Loucy (cell line): Measurements from ENCODE around the gene HOXB4.

ENCODE experiments used
- H2AFZ ChIP-seq: fragments of 200-600 bp; sonication (generic); 2 replicates; pipeline ENCODE4 v1.6.0; 2016; ENCODE audit warnings: antibody characterized with exemption, mild to moderate bottlenecking, low read length, moderate library complexity
- H3F3A ChIP-seq: fragments of 200-600 bp; 2 replicates; pipeline ENCODE4 v1.6.0; 2016; ENCODE audit warnings: antibody characterized with exemption, low read depth, mild to moderate bottlenecking
- H3K27me3 ChIP-seq: fragments of 200-600 bp; sonication (generic); 2 replicates; pipeline ENCODE4 v1.6.1; 2014; ENCODE audit warnings: low read length, mild to moderate bottlenecking; ENCODE audit not compliant: insufficient read depth, poor library complexity, severe bottlenecking
- H3K36me3 ChIP-seq: fragments of 200-600 bp; sonication (generic); 2 replicates; pipeline ENCODE4 v1.6.1; 2016; ENCODE audit warnings: low read length; ENCODE audit not compliant: insufficient read depth
- H3K4me1 ChIP-seq: fragments of 200-600 bp; sonication (generic); 2 replicates; pipeline ENCODE4 v1.5.1; 2014; ENCODE audit warnings: low read length, mild to moderate bottlenecking; ENCODE audit not compliant: insufficient read depth, poor library complexity, severe bottlenecking
- H3K4me2 ChIP-seq: fragments of 200-600 bp; sonication (generic); 2 replicates; pipeline ENCODE4 v1.6.0; 2014; ENCODE audit warnings: antibody characterized with exemption, low read length, low read depth, mild to moderate bottlenecking; ENCODE audit not compliant: poor library complexity, severe bottlenecking
- H3K4me3 ChIP-seq: fragments of 200-600 bp; sonication (generic); 2 replicates; pipeline ENCODE4 v1.5.1; 2014; ENCODE audit warnings: low read length, mild to moderate bottlenecking, mixed read lengths; ENCODE audit not compliant: poor library complexity, severe bottlenecking
- H3K79me2 ChIP-seq: fragments of 200-600 bp; sonication (generic); 2 replicates; pipeline ENCODE4 v1.6.1; 2014; ENCODE audit warnings: low read length; ENCODE audit not compliant: insufficient read depth
- H3K9ac ChIP-seq: fragments of 200-600 bp; sonication (generic); 2 replicates; pipeline ENCODE4 v1.6.0; 2014; ENCODE audit warnings: mild to moderate bottlenecking, low read depth, low read length, moderate library complexity; ENCODE audit not compliant: poor library complexity, severe bottlenecking
- H3K9me2 ChIP-seq: fragments of 200-600 bp; sonication (generic); replicated peaks from 2 replicates; pipeline ENCODE4 v1.6.1; 2016; ENCODE audit warnings: low read depth, low read length, mixed read lengths
- H3K9me3 ChIP-seq: fragments of 200-600 bp; sonication (generic); 2 replicates; pipeline ENCODE4 v1.6.1; 2014; ENCODE audit warnings: mild to moderate bottlenecking, antibody characterized with exemption, low read length, low read depth; ENCODE audit not compliant: insufficient read depth
- H4K20me1 ChIP-seq: fragments of 200-600 bp; sonication (generic); 2 replicates; pipeline ENCODE4 v1.6.0; 2014; ENCODE audit warnings: antibody characterized with exemption, low read length, mild to moderate bottlenecking; ENCODE audit not compliant: insufficient read depth, poor library complexity, severe bottlenecking
- CTCF ChIP-seq: fragments of 200-600 bp; sonication (generic); conservative IDR thresholded peaks from 2 replicates; pipeline ENCODE4 v1.5.1; 2014; ENCODE audit warnings: mild to moderate bottlenecking, antibody characterized with exemption, low read length
- EZH2phosphoT487 ChIP-seq: fragments of 200-600 bp; IDR thresholded peaks from 2 replicates; pipeline ENCODE4 v1.6.1; 2018; ENCODE audit warnings: antibody characterized with exemption, mild to moderate bottlenecking, moderate library complexity, borderline replicate concordance

Gene HOXB4

GRCh38 chr17:48562934-48563333 is 15.2 kb downstream of the HOXB4 start:
- H3K9me3 ChIP-seq = no peaks in the 10 kb centered on the region
- H3K36me3 ChIP-seq = peaks cover 83% of the 10 kb centered on the region; the same call in 1 of the 2 replicates
- H3K79me2 ChIP-seq = peaks cover 100% of the 10 kb centered on the region
- H3K9ac ChIP-seq = peak overlapping the region; percentile 78
- peak overlapping the region; percentile 89 for H3K4me3 ChIP-seq
- peaks cover 11% of the 10 kb centered on the region for H3F3A ChIP-seq
- no peaks in the 10 kb centered on the region for H3K9me2 ChIP-seq
- H3K4me1 ChIP-seq = peaks cover 89% of the 10 kb centered on the region
- no peak for TF ChIP-seq EZH2phosphoT487
- TF ChIP-seq CTCF = no peak
- H3K27me3 ChIP-seq = no peaks in the 10 kb centered on the region
- peak overlapping the region; percentile 82 for H3K4me2 ChIP-seq
- no peak overlapping the region for H2AFZ ChIP-seq
- peaks cover 91% of the 10 kb centered on the region for H4K20me1 ChIP-seq

- Histone ChIP-seq H2AFZ (no peak overlapping the region), H3K9me2 (no peaks in the 10 kb centered on the region), H3K36me3 (peaks cover 86% of the 10 kb centered on the region; the same call in 1 of the 2 replicates), H3K27me3 (no peaks in the 10 kb centered on the region), H3K4me3 (peak overlapping the region; percentile 89), H3K4me1 (peaks cover 89% of the 10 kb centered on the region), H3K4me2 (peak overlapping the region; percentile 82), H3K9me3 (no peaks in the 10 kb centered on the region), H4K20me1 (peaks cover 91% of the 10 kb centered on the region), H3K9ac (peak overlapping the region; percentile 78), H3K79me2 (peaks cover 100% of the 10 kb centered on the region), H3F3A (peaks cover 11% of the 10 kb centered on the region)
- TF ChIP-seq EZH2phosphoT487 (no peak), CTCF (peak; percentile 50)
Measured at GRCh38 chr17:48561884-48562810, 16.0 kb downstream of the HOXB4 start.

- H3K4me2 ChIP-seq = peak overlapping the region; percentile 82
- no peaks in the 10 kb centered on the region for H3K9me3 ChIP-seq
- peaks cover 82% of the 10 kb centered on the region for H3K36me3 ChIP-seq
- no peak for TF ChIP-seq CTCF
- no peak for TF ChIP-seq EZH2phosphoT487
- peaks cover 82% of the 10 kb centered on the region for H3K4me1 ChIP-seq
- H3K9ac ChIP-seq = peak overlapping the region; percentile 43
- H3K27me3 ChIP-seq = no peaks in the 10 kb centered on the region
- peaks cover 100% of the 10 kb centered on the region for H3K79me2 ChIP-seq
- H2AFZ ChIP-seq = no peak overlapping the region
- H3K4me3 ChIP-seq = peak overlapping the region; percentile 89
- H4K20me1 ChIP-seq = peaks cover 91% of the 10 kb centered on the region
- H3K9me2 ChIP-seq = no peaks in the 10 kb centered on the region
- peaks cover 11% of the 10 kb centered on the region for H3F3A ChIP-seq
Measured at GRCh38 chr17:48559840-48560817, 18.0 kb downstream of the HOXB4 start.
